H1 (cell line): Measurements from ENCODE around the gene ELL. TPM values are rescaled to one million over a fixed set of nuclear protein-coding genes. Genes with fewer than 3 reads are reported as not detected.

Experiments
- ASH2L ChIP-seq: fragments of 200-600, 300-600 bp; sonication (generic); IDR thresholded peaks from one replicate; pipeline ENCODE4 v1.7.1; 2017; ENCODE audit warnings: low read length
- CEBPB ChIP-seq: IDR thresholded peaks from 2 replicates; pipeline ENCODE4 v1.6.1; 2012; ENCODE audit warnings: low read depth, low read length
- GTF2F1 ChIP-seq: IDR thresholded peaks from 2 replicates; pipeline ENCODE4 v1.6.1; 2012; ENCODE audit warnings: low read depth, low read length, improper control_type of control experiment, borderline replicate concordance
- polyA plus RNA-seq, 7 experiments: library from polyadenylated mRNA; depleted of rRNA in 3 of 7; stranded (reverse) in 5 of 7; unstranded in 2 of 7; fragments of >200 nt in 5 of 7; fragments of 200-250 nt in 2 of 7; gene quantifications; 1 replicate in 5 of 7; 2 replicates in 1 of 7; 4 replicates in 1 of 7; pipeline versions ENCODE4 v1.2.1 to v1.2.3, GENCODE V29; 2011 to 2013; ENCODE audit warnings: missing spikeins in 2 of 7, mixed read lengths in 2 of 7
- total RNA-seq: library from RNA; stranded (reverse); fragmentation: NEBNext Ultra II Directional; extraction: Animal tissue kit (Norgen Biotek cat#: 25700); gene quantifications from 2 replicates; pipeline ENCODE4 v1.2.1, GENCODE V29; 2021
- TF ChIP-seq, protein P1 (sequence below), 3 experiments: IDR thresholded peaks; 1 replicate in 2 of 3; 2 replicates in 1 of 3; pipeline versions ENCODE4 v1.5.1 to v1.6.1; 2011; ENCODE audit warnings: low read length in 3 of 3, mild to moderate bottlenecking in 3 of 3, inconsistent platforms in 2 of 3, low read depth in 1 of 3, moderate library complexity in 1 of 3; ENCODE audit not compliant: insufficient read depth in 1 of 3; ENCODE audit errors: control extremely low read depth in 1 of 3

ELL gene
- total and polyA plus RNA-seq, 2 of the 8 experiments (the other 6 are each of a cell fraction or from before 2014, with no cell fraction given) = 5.2 to 10.5 TPM

DNA sequence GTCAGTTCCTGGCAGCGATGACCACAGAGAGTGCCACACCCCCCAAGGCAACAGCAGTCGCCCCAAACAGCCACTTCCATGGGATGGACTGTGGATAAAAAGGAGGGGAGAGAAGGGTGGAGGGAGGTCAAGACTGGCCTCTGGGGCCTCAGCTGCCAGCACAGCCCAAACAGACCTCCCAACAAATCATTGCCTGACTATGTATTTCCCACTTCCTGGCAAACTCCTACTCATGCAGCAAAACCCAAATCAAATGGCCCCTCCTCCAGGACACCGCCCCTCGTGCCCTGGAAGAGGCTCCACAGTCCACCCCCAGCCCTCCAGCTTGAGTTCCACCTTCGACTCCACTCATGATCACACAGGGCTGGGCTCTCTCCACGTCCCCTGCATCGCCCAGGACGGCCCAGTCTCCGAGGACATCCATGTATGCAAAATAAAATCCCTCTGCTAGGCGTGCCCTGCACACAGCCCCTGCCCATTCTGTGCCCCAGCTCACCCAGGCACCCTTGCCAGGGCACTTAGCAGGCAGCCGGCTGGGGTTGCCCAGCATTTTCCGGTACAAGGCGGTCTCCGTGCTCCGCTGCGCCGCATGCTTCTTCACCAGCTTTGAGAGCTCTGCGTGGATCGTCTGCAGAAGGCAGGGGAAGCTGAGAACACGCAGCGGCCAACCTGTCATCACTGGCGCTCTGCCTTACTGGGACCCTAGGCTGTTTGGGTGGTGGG is 10.5 kb upstream of the ELL start (continued):
- TF ChIP-seq, protein P1, sequence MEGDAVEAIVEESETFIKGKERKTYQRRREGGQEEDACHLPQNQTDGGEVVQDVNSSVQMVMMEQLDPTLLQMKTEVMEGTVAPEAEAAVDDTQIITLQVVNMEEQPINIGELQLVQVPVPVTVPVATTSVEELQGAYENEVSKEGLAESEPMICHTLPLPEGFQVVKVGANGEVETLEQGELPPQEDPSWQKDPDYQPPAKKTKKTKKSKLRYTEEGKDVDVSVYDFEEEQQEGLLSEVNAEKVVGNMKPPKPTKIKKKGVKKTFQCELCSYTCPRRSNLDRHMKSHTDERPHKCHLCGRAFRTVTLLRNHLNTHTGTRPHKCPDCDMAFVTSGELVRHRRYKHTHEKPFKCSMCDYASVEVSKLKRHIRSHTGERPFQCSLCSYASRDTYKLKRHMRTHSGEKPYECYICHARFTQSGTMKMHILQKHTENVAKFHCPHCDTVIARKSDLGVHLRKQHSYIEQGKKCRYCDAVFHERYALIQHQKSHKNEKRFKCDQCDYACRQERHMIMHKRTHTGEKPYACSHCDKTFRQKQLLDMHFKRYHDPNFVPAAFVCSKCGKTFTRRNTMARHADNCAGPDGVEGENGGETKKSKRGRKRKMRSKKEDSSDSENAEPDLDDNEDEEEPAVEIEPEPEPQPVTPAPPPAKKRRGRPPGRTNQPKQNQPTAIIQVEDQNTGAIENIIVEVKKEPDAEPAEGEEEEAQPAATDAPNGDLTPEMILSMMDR (IDR thresholded peaks at IDR 0.05; ENCODE audit: control extremely low read depth in 1 of 3, insufficient read depth in 1 of 3, low read depth in 1 of 3, low read length in 3 of 3) = no peak
- TF ChIP-seq CEBPB = no peak
- TF ChIP-seq GTF2F1 = no peak
- no peak for TF ChIP-seq ASH2L
- TF ChIP-seq, all 59 proteins: peak for 0
